GM12892 (cell line): Measurements from ENCODE around the gene ULK4.

Source experiments
- POLR2A ChIP-seq: IDR thresholded peaks from 2 replicates; pipeline ENCODE4 v1.6.1; 2011; ENCODE audit warnings: low read depth, low read length, control low read depth
- POLR2AphosphoS5 ChIP-seq: IDR thresholded peaks from 2 replicates; pipeline ENCODE4 v1.6.1; 2011; ENCODE audit warnings: low read depth, low read length, control low read depth
- TAF1 ChIP-seq: IDR thresholded peaks from 2 replicates; pipeline ENCODE4 v1.6.1; 2011; ENCODE audit warnings: low read depth, mild to moderate bottlenecking, control low read depth, low read length, borderline replicate concordance

- TF ChIP-seq POLR2AphosphoS5 (no peak), TAF1 (no peak), POLR2A (no peak)
Measured at GRCh38 chr3:41350441-41350840, 611.5 kb downstream of the ULK4 start.
